ENCODE data around the gene LBX1.

The LBX1 gene

DNA sequence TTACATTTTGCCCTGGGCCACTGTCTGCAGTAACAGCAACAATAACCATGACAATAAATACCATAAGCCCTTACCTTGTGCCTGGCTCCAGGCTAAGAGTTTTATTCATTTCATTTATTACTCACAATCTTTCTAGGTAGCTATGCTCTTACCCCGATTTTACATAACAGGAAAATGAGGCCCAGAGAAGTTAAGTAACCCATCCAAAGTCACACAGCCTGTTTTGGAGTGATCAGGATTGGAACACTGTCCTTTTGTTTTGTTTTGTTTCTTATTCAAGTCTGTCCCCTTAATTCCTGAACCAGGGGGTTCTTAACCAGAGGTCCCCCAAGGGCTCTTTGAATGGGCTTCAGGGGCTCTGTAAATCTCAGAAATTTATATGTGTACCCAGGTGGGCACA lies 4.2 kb upstream of the LBX1 start:
- Histone ChIP-seq H3K9ac (ENCODE audit: low read length) (no peak overlapping the region), H3K18ac (ENCODE audit: low read length) (no peak overlapping the region), H2BK5ac (ENCODE audit: low read depth, low read length, poor library complexity) (no peak overlapping the region), H3K4me2 (ENCODE audit: low read length) (no peak overlapping the region), H2BK120ac (ENCODE audit: insufficient read depth, low read length, poor library complexity) (no peak overlapping the region), H3K79me2 (ENCODE audit: control insufficient read depth, insufficient read depth, low read length, poor library complexity) (no peaks in the 10 kb centered on the region), H2AFZ (ENCODE audit: insufficient read depth, low read length, poor library complexity) (no peak overlapping the region), H3K36me3 (ENCODE audit: control insufficient read depth in 1 of 2, insufficient read depth in 2 of 2, low read length in 2 of 2) (no peaks in the 10 kb centered on the region), H3K27me3 (ENCODE audit: insufficient read depth, low read length) (peaks cover 96% of the 10 kb centered on the region), H3K14ac (ENCODE audit: low read length) (no peak overlapping the region), H4K8ac (ENCODE audit: low read depth, low read length) (no peak overlapping the region), H3K79me1 (ENCODE audit: low read length) (no peaks in the 10 kb centered on the region), H3K4me3 (ENCODE audit: low read depth, low read length) (no peak overlapping the region), H2BK12ac (ENCODE audit: low read length) (no peak overlapping the region), H3K4me1 (ENCODE audit: control insufficient read depth in 1 of 2, insufficient read depth in 2 of 2, low read length in 2 of 2) (peaks cover 7% of the 10 kb centered on the region in 2 experiments), H3K4ac (ENCODE audit: low read depth, low read length) (no peak overlapping the region), H3K9me3 (ENCODE audit: insufficient read depth, low read depth, low read length) (peaks cover 6% of the 10 kb centered on the region), H3K23ac (ENCODE audit: low read length) (no peak overlapping the region), H4K91ac (ENCODE audit: low read depth, low read length) (no peak overlapping the region), H4K12ac (ENCODE audit: low read depth, low read length) (no peak overlapping the region), H3K27ac (ENCODE audit: low read depth, low read length) (no peak overlapping the region), H2AK5ac (ENCODE audit: low read length) (no peak overlapping the region)
- peak in 1 of 2 donors; percentile 27 for DNase-seq
- no CpG with 5 or more reads among the region's 1 CpG for WGBS (ENCODE audit: extremely low coverage, insufficient coverage, insufficient read length)

DNA sequence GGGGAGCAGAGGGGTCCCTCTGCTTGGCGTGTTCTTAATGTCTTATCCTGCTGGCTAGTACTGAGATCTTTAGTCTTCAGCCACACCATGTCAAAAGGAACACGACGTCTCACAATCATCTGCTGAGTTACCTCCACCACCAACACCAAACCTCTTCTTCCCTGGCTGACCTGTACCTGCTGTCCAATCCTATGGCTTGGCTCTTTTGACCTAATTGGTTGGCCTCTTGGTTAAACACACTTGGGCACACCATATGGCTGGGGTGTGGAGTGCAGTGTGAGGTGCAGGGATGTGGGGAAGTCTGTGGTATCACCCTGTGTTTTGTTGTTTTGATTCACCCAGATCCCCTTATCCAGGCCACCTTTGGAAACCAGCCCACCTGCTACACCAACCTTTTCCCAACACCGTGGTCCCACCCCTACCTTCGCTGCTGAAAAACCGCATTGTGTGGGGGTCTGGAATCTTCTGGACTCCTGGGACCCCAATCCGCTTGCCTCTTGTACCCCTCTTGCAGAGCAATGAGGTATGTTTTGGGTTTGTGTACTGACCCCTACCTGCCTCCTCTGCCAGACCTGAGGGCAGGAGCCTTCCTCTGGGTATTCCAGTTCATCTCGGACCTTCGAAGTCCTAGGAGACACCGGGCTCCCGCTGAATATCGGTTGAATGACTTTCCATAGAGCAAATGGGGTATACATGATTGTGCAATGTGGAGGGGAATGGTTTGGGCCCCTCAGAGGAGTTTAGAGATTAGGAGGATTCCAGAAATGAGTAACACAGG lies 2.8 kb upstream of the LBX1 start:
- H3K79me1 ChIP-seq (ENCODE audit: low read length) = no peaks in the 10 kb centered on the region
- no peak overlapping the region for H4K8ac ChIP-seq (ENCODE audit: low read depth, low read length)
- H2BK5ac ChIP-seq (ENCODE audit: low read depth, low read length, poor library complexity) = no peak overlapping the region
- H2BK12ac ChIP-seq (ENCODE audit: low read length) = no peak overlapping the region
- H2BK120ac ChIP-seq (ENCODE audit: insufficient read depth, low read length, poor library complexity) = no peak overlapping the region
- H3K4me3 ChIP-seq (ENCODE audit: low read depth, low read length) = no peak overlapping the region
- no peak overlapping the region for H3K18ac ChIP-seq (ENCODE audit: low read length)
- H4K91ac ChIP-seq (ENCODE audit: low read depth, low read length) = no peak overlapping the region
- no peak overlapping the region for H3K9ac ChIP-seq (ENCODE audit: low read length)
- no peaks in the 10 kb centered on the region for H3K79me2 ChIP-seq (ENCODE audit: control insufficient read depth, insufficient read depth, low read length, poor library complexity)
- peaks cover 6% of the 10 kb centered on the region for H3K9me3 ChIP-seq (ENCODE audit: insufficient read depth, low read depth, low read length)
- H4K12ac ChIP-seq (ENCODE audit: low read depth, low read length) = no peak overlapping the region
- DNase-seq = no peak
- H3K4me2 ChIP-seq (ENCODE audit: low read length) = no peak overlapping the region
- no CpG with 5 or more reads among the region's 12 CpGs for WGBS (ENCODE audit: extremely low coverage, insufficient coverage, insufficient read length)
- peaks cover 5 to 6% of the 10 kb centered on the region in 2 experiments for H3K4me1 ChIP-seq (ENCODE audit: control insufficient read depth in 1 of 2, insufficient read depth in 2 of 2, low read length in 2 of 2)
- H3K14ac ChIP-seq (ENCODE audit: low read length) = no peak overlapping the region
- H3K36me3 ChIP-seq (ENCODE audit: control insufficient read depth in 1 of 2, insufficient read depth in 2 of 2, low read length in 2 of 2) = no peaks in the 10 kb centered on the region
- H3K4ac ChIP-seq (ENCODE audit: low read depth, low read length) = no peak overlapping the region
- no peak overlapping the region for H3K27ac ChIP-seq (ENCODE audit: low read depth, low read length)
- H3K23ac ChIP-seq (ENCODE audit: low read length) = no peak overlapping the region
- H2AFZ ChIP-seq (ENCODE audit: insufficient read depth, low read length, poor library complexity) = no peak overlapping the region
- no peak overlapping the region for H2AK5ac ChIP-seq (ENCODE audit: low read length)
- peaks cover 96% of the 10 kb centered on the region for H3K27me3 ChIP-seq (ENCODE audit: insufficient read depth, low read length)

DNA sequence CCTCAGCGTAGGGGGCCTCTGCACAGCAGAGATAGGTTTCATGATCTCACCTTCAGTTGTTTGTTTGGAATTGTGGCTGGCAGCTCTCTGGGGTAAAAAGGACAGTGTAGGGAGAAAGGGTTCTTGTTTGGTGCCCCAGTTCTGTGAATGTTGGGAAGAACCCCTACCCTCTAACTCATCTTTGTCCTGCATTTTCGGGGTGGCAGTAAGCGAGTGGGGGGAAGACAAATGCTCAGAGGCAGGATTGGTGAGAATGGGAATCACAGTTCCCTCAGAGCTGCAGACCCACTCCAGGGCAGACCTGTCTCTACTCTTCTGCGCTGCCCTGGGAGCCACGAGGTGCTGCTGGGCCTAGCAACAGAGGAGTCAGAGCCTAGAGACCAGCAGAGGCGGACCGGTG lies 1.8 kb upstream of the LBX1 start:
- Histone ChIP-seq H3K9me3 (ENCODE audit: insufficient read depth, low read depth, low read length) (peaks cover 4% of the 10 kb centered on the region), H3K4me3 (ENCODE audit: low read depth, low read length) (no peak overlapping the region), H4K91ac (ENCODE audit: low read depth, low read length) (no peak overlapping the region), H3K4ac (ENCODE audit: low read depth, low read length) (no peak overlapping the region), H2BK120ac (ENCODE audit: insufficient read depth, low read length, poor library complexity) (no peak overlapping the region), H3K27ac (ENCODE audit: low read depth, low read length) (no peak overlapping the region), H3K23ac (ENCODE audit: low read length) (no peak overlapping the region), H2BK12ac (ENCODE audit: low read length) (no peak overlapping the region), H4K12ac (ENCODE audit: low read depth, low read length) (no peak overlapping the region), H3K4me2 (ENCODE audit: low read length) (no peak overlapping the region), H3K18ac (ENCODE audit: low read length) (no peak overlapping the region), H3K36me3 (ENCODE audit: control insufficient read depth in 1 of 2, insufficient read depth in 2 of 2, low read length in 2 of 2) (no peaks in the 10 kb centered on the region), H3K79me2 (ENCODE audit: control insufficient read depth, insufficient read depth, low read length, poor library complexity) (no peaks in the 10 kb centered on the region), H3K9ac (ENCODE audit: low read length) (no peak overlapping the region), H2AK5ac (ENCODE audit: low read length) (no peak overlapping the region), H2BK5ac (ENCODE audit: low read depth, low read length, poor library complexity) (no peak overlapping the region), H4K8ac (ENCODE audit: low read depth, low read length) (no peak overlapping the region), H3K4me1 (ENCODE audit: control insufficient read depth in 1 of 2, insufficient read depth in 2 of 2, low read length in 2 of 2) (peaks cover 0 to 1% of the 10 kb centered on the region in 2 experiments), H3K79me1 (ENCODE audit: low read length) (no peaks in the 10 kb centered on the region), H3K27me3 (ENCODE audit: insufficient read depth, low read length) (peaks cover 96% of the 10 kb centered on the region), H2AFZ (ENCODE audit: insufficient read depth, low read length, poor library complexity) (no peak overlapping the region), H3K14ac (ENCODE audit: low read length) (no peak overlapping the region)
- no peak for DNase-seq
- no CpG with 5 or more reads among the region's 7 CpGs for WGBS (ENCODE audit: extremely low coverage, insufficient coverage, insufficient read length)

DNA sequence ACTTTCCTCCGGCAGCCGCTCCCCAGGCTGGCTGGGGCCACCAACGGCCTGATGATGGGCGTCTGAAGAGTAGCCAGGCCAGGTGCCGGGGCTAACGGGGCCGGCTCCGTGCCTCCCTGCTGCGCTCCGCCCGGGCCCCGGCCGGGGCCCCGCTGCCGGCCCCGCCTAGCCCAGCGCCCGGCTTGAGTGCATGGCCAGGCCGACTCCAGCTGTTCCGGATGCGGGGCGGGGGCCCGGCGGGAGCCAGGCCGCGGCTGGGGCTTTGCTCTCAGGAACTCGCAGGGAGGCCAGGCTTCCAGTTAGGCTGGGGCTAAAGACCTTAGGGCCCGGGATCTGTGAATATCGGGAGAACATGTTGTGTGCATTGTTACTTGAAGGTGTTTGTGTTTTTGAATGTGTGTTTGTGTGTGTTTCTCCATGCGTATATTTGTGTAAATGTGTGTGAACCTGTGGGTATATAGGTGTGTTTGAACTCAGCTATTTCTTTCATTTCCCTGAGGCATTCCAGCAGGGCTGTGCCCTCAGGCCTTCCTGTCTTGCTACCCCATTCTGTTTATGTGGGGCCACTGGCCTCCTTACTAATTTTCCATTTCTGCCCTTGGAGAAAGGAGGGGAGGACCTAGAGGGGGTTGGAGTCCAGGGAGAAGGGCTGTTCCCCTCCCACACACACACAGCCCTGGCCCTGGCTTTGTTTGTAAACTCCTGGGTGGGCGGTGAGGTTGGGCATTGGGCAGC lies 1.1 kb upstream of the LBX1 start:
- Histone ChIP-seq H3K14ac (ENCODE audit: low read length) (no peak overlapping the region), H4K91ac (ENCODE audit: low read depth, low read length) (no peak overlapping the region), H3K27ac (ENCODE audit: low read depth, low read length) (no peak overlapping the region), H3K4me2 (ENCODE audit: low read length) (peak overlapping the region; percentile 30), H3K18ac (ENCODE audit: low read length) (no peak overlapping the region), H3K36me3 (ENCODE audit: control insufficient read depth in 1 of 2, insufficient read depth in 2 of 2, low read length in 2 of 2) (no peaks in the 10 kb centered on the region), H4K8ac (ENCODE audit: low read depth, low read length) (no peak overlapping the region), H3K79me1 (ENCODE audit: low read length) (no peaks in the 10 kb centered on the region), H3K4ac (ENCODE audit: low read depth, low read length) (no peak overlapping the region), H3K79me2 (ENCODE audit: control insufficient read depth, insufficient read depth, low read length, poor library complexity) (no peaks in the 10 kb centered on the region), H3K9me3 (ENCODE audit: insufficient read depth, low read depth, low read length) (peaks cover 4% of the 10 kb centered on the region), H3K9ac (ENCODE audit: low read length) (no peak overlapping the region), H4K12ac (ENCODE audit: low read depth, low read length) (no peak overlapping the region), H2AFZ (ENCODE audit: insufficient read depth, low read length, poor library complexity) (no peak overlapping the region), H3K23ac (ENCODE audit: low read length) (no peak overlapping the region), H2BK120ac (ENCODE audit: insufficient read depth, low read length, poor library complexity) (no peak overlapping the region), H2BK12ac (ENCODE audit: low read length) (no peak overlapping the region), H3K4me3 (ENCODE audit: low read depth, low read length) (no peak overlapping the region), H2AK5ac (ENCODE audit: low read length) (no peak overlapping the region), H2BK5ac (ENCODE audit: low read depth, low read length, poor library complexity) (no peak overlapping the region), H3K27me3 (ENCODE audit: insufficient read depth, low read length) (peaks cover 96% of the 10 kb centered on the region), H3K4me1 (ENCODE audit: control insufficient read depth in 1 of 2, insufficient read depth in 2 of 2, low read length in 2 of 2) (no peaks in the 10 kb centered on the region)
- no CpG with 5 or more reads among the region's 31 CpGs for WGBS (ENCODE audit: extremely low coverage, insufficient coverage, insufficient read length)
- peak in 1 of 2 donors; percentile 43 for DNase-seq

All from trophoblast cell (in vitro differentiated cells and primary cell).